ENCODE data around the gene CASTOR1. TPM values are rescaled to one million over a fixed set of nuclear protein-coding genes. Genes with fewer than 3 reads are reported as not detected.

The CASTOR1 gene
- total and polyA plus RNA-seq, 12 donors: 2.8 to 14.7 (median 6.2) TPM

- Histone ChIP-seq H3K9me3 (no peaks in the 10 kb centered on the region), H3K27ac (peak overlapping the region in 5 of 10 donors; percentile 26 to 86 (median 35)), H3K4me3 (no peak overlapping the region), H3K36me3 (no peaks in the 10 kb centered on the region), H3K4me1 (peaks cover 0 to 71% (median 0%) of the 10 kb centered on the region in 9 donors), H3K27me3 (peaks cover 0 to 8% (median 0%) of the 10 kb centered on the region in 7 donors)
- no peak for TF ChIP-seq CTCF (IDR thresholded peaks at IDR 0.05)
- intact Hi-C loops (cut with DNase I): no loop called here
- ATAC-seq (peak; percentile 24 to 80 (median 66)), DNase-seq (peak; percentile 62 to 66)
- 68% methylated on average over 16 of the region's 16 CpGs for WGBS, 2 donors
These were observed 18.5 kb downstream of the CASTOR1 start for GRCh38 chr22:30270832-30271231.

- intact Hi-C loops (cut with DNase I): loop anchor here in 3 of 10 donors (5.0 to 10.0 kb wide), 2 partner anchors 119 to 216 kb away; partner anchors contain the start of gene RNF215 (in 1 of the 3)
- WGBS, 2 donors: 88 to 94% methylated on average over 8 of the region's 8 CpGs
- Histone ChIP-seq H3K27ac (peak overlapping the region in 2 of 10 donors; percentile 68 to 96), H3K9me3 (no peaks in the 10 kb centered on the region), H3K27me3 (peaks cover 0 to 12% (median 0%) of the 10 kb centered on the region in 7 donors), H3K4me1 (peaks cover 0 to 70% (median 0%) of the 10 kb centered on the region in 9 donors), H3K36me3 (peaks cover 0 to 10% (median 0%) of the 10 kb centered on the region in 9 donors), H3K4me3 (no peak overlapping the region)
- no peak for ATAC-seq
- DNase-seq: no peak
- TF ChIP-seq CTCF (IDR thresholded peaks at IDR 0.05): no peak
These were observed 21.0 kb downstream of the CASTOR1 start for GRCh38 chr22:30268331-30268730.

GRCh38 chr22:30267382-30268302, 21.7 kb downstream of the CASTOR1 start:
- Histone ChIP-seq H3K9me3 (no peaks in the 10 kb centered on the region), H3K36me3 (peaks cover 0 to 10% (median 0%) of the 10 kb centered on the region in 9 donors), H3K4me1 (peaks cover 0 to 70% (median 4%) of the 10 kb centered on the region in 9 donors), H3K4me3 (peak overlapping the region in 3 of 10 donors; percentile 34 to 64 (median 36)), H3K27ac (peak overlapping the region in 6 of 10 donors; percentile 68 to 96 (median 72)), H3K27me3 (peaks cover 0 to 12% (median 0%) of the 10 kb centered on the region in 7 donors)
- WGBS, 2 donors: 78 to 85% methylated on average over 14 of the region's 14 CpGs
- ATAC-seq (no peak), DNase-seq (no peak)
- intact Hi-C loops (cut with DNase I): loop anchor here in 3 of 10 donors (5.0 to 10.0 kb wide), 2 partner anchors 120 to 217 kb away; partner anchors contain the start of gene RNF215 (in 1 of the 3)
- TF ChIP-seq CTCF (IDR thresholded peaks at IDR 0.05): no peak

All from heart right ventricle (tissue), 16 donors.